ENCODE data around the gene XPO6.

XPO6 gene

GRCh38 chr16:28090646-28091377 lies 121.0 kb downstream of the XPO6 start:
- no peak for DNase-seq (ENCODE audit: low read depth, low spot score)

- DNase-seq (ENCODE audit: low read depth, low spot score): no peak
These were observed 121.8 kb downstream of the XPO6 start for GRCh38 chr16:28089992-28090365.

- no peak for DNase-seq (ENCODE audit: low read depth, low spot score)
These were observed 122.4 kb downstream of the XPO6 start for GRCh38 chr16:28089205-28089991.

GRCh38 chr16:28087675-28088300 lies 124.0 kb downstream of the XPO6 start:
- DNase-seq (ENCODE audit: low read depth, low spot score): no peak

GRCh38 chr16:28087140-28087660 lies 124.6 kb downstream of the XPO6 start:
- no peak for DNase-seq (ENCODE audit: low read depth, low spot score)

GRCh38 chr16:28086186-28087139 lies 125.3 kb downstream of the XPO6 start:
- no peak for DNase-seq (ENCODE audit: low read depth, low spot score)

- no peak for DNase-seq (ENCODE audit: low read depth, low spot score)
These were observed 126.2 kb downstream of the XPO6 start for GRCh38 chr16:28085389-28086171.

- DNase-seq (ENCODE audit: low read depth, low spot score): no peak
These were observed 127.6 kb downstream of the XPO6 start for GRCh38 chr16:28084209-28084608.

GRCh38 chr16:28082624-28083023 lies 129.1 kb downstream of the XPO6 start:
- no peak for DNase-seq (ENCODE audit: low read depth, low spot score)

- DNase-seq (ENCODE audit: low read depth, low spot score): no peak
These were observed 130.3 kb downstream of the XPO6 start for GRCh38 chr16:28081391-28081968.

- DNase-seq (ENCODE audit: low read depth, low spot score): no peak
These were observed 133.5 kb downstream of the XPO6 start for GRCh38 chr16:28078261-28078660.

GRCh38 chr16:28073836-28074235 lies 137.9 kb downstream of the XPO6 start:
- no peak for DNase-seq (ENCODE audit: low read depth, low spot score)

- DNase-seq (ENCODE audit: low read depth, low spot score): no peak
These were observed 139.7 kb downstream of the XPO6 start for GRCh38 chr16:28072087-28072486.

- DNase-seq (ENCODE audit: low read depth, low spot score): no peak
These were observed 141.6 kb downstream of the XPO6 start for GRCh38 chr16:28069971-28070794.

- DNase-seq (ENCODE audit: low read depth, low spot score): no peak
These were observed 142.8 kb downstream of the XPO6 start for GRCh38 chr16:28068976-28069375.

GRCh38 chr16:28067604-28068379 lies 144.0 kb downstream of the XPO6 start:
- no peak for DNase-seq (ENCODE audit: low read depth, low spot score)

- DNase-seq (ENCODE audit: low read depth, low spot score): no peak
These were observed 147.0 kb downstream of the XPO6 start for GRCh38 chr16:28064706-28065249.

- no peak for DNase-seq (ENCODE audit: low read depth, low spot score)
These were observed 147.6 kb downstream of the XPO6 start for GRCh38 chr16:28064150-28064549.
